ENCODE results near the gene PTPRCAP.
A peak's percentile ranks its signal among the peaks of the same experiment; 100 is the strongest.

Gene PTPRCAP

GRCh38 chr11:67420646-67421429 lies 16.6 kb downstream of the PTPRCAP start:
- peak; percentile 46 for DNase-seq (ENCODE audit: low read depth)
- peak overlapping the region; percentile 10 for H3K4me3 ChIP-seq (ENCODE audit: low read length)
- TF ChIP-seq CTCF (conservative IDR thresholded peaks at IDR 0.05; ENCODE audit: low read depth, low read length): no peak

- H3K4me3 ChIP-seq (ENCODE audit: low read length): peak overlapping the region; percentile 10
- TF ChIP-seq CTCF (conservative IDR thresholded peaks at IDR 0.05; ENCODE audit: low read depth, low read length): no peak
- no peak for DNase-seq (ENCODE audit: low read depth)
Measured at GRCh38 chr11:67420147-67420645, 17.3 kb downstream of the PTPRCAP start.

- no peak for DNase-seq (ENCODE audit: low read depth)
- no peak for TF ChIP-seq CTCF (conservative IDR thresholded peaks at IDR 0.05; ENCODE audit: low read depth, low read length)
- H3K4me3 ChIP-seq (ENCODE audit: low read length): no peak overlapping the region
Measured at GRCh38 chr11:67419325-67420049, 18.0 kb downstream of the PTPRCAP start.

GRCh38 chr11:67418476-67419281 lies 18.8 kb downstream of the PTPRCAP start:
- TF ChIP-seq CTCF (conservative IDR thresholded peaks at IDR 0.05; ENCODE audit: low read depth, low read length): no peak
- no peak overlapping the region for H3K4me3 ChIP-seq (ENCODE audit: low read length)
- DNase-seq (ENCODE audit: low read depth): no peak

- no peak overlapping the region for H3K4me3 ChIP-seq (ENCODE audit: low read length)
- no peak for DNase-seq (ENCODE audit: low read depth)
- no peak for TF ChIP-seq CTCF (conservative IDR thresholded peaks at IDR 0.05; ENCODE audit: low read depth, low read length)
Measured at GRCh38 chr11:67417425-67417824, 20.1 kb downstream of the PTPRCAP start.

- DNase-seq (ENCODE audit: low read depth): no peak
- TF ChIP-seq CTCF (conservative IDR thresholded peaks at IDR 0.05; ENCODE audit: low read depth, low read length): no peak
- H3K4me3 ChIP-seq (ENCODE audit: low read length): peak overlapping the region; percentile 45
Measured at GRCh38 chr11:67416416-67417335, 20.8 kb downstream of the PTPRCAP start.
